ENCODE data around the gene ZNF512. TPM values are rescaled to one million over a fixed set of nuclear protein-coding genes. Genes with fewer than 3 reads are reported as not detected.
A peak's percentile ranks its signal among the peaks of the same experiment; 100 is the strongest.
"Not testable (repeated sequence)": the region's sequence is repeated elsewhere in the genome, so short reads cannot be mapped to it uniquely, and the experiment has no call there.

The ZNF512 gene
- total and polyA plus RNA-seq, 7 experiments from 2014 or later: 26.6 to 64.6 (median 48.6) TPM

DNA sequence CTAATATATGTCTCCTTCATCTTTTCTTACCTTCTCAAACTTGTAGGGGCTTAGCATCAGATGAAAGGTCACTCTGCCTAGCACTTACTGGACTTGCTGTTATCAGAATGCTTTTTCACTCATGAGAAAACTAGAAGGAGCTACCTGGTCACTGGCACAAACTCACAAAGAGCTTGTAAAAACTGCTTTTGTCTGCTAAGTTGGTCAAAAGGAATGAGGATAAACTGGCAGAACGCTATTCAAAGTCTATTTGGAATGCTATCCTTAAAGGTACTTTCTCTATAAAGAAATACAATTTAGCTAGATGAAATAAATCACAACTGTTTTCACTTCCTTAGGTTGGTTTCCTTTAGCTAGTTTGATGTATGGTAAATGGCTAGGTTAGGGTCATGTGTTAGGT lies 43.5 kb downstream of the ZNF512 start:
- H3K36me3 ChIP-seq (ENCODE audit: control insufficient read depth in 2 of 3, insufficient read depth in 3 of 3, low read length in 3 of 3): peaks cover 11 to 46% (median 18%) of the 10 kb centered on the region in 3 experiments
- H3K4me3 Mint-ChIP-seq; H3K9me3 ChIP-seq (ENCODE audit: control insufficient read depth in 2 of 3, low read length in 3 of 3); H3K9me3 Mint-ChIP-seq; POLR2A ChIA-PET; H3K27me3 Mint-ChIP-seq; ATAC-seq; DNase-seq; H3K4me3 ChIP-seq (ENCODE audit: low read length); H3K27ac ChIP-seq (ENCODE audit: low read depth, low read length); CTCF ChIA-PET; H3K27me3 ChIP-seq (ENCODE audit: control insufficient read depth in 2 of 2, insufficient read depth in 2 of 2, low read length in 2 of 2): not testable (repeated sequence)
- peaks cover 11 to 13% of the 10 kb centered on the region in 2 donors for H3K4me1 ChIP-seq (ENCODE audit: control insufficient read depth in 2 of 2, insufficient read depth in 2 of 2, low read length in 2 of 2)
- H3K36me3 Mint-ChIP-seq: peaks cover 19 to 31% (median 20%) of the 10 kb centered on the region in 5 donors
- H3K4me1 Mint-ChIP-seq: peaks cover 0 to 28% (median 9%) of the 10 kb centered on the region in 7 donors
- intact Hi-C loops (cut with micrococcal nuclease): loop anchor here in 1 of 2 donors (5.0 to 10.0 kb wide), 2 partner anchors 552 to 1126 kb away; partner anchors contain the start of genes EMILIN1, OST4 and PPP1CB
- H3K27ac Mint-ChIP-seq: peak overlapping the region in 4 of 9 donors; percentile 14 to 65 (median 32)

DNA sequence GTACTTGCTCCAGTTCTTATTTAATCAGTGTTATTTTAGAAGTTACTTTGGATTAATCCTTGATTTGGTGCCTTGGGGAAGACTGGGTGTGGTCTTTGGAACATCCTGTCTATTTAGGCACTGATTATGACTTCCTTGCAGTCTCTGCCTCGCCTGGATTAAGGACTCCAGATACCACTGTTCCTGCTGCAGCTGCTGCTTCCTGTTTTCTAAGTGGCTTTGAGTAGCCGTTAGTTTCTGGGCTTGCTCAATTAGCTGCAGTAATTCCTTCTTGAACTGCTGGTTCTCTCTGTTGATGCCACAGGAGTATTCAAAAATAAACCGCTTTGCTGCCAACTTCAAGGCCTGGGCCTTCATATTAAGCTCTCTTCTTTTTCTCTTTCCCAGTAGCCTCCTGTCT lies 44.1 kb downstream of the ZNF512 start:
- ATAC-seq; H3K27me3 Mint-ChIP-seq; H3K27me3 ChIP-seq (ENCODE audit: control insufficient read depth in 2 of 2, insufficient read depth in 2 of 2, low read length in 2 of 2); H3K4me3 ChIP-seq (ENCODE audit: low read length); H3K9me3 ChIP-seq (ENCODE audit: control insufficient read depth in 2 of 3, low read length in 3 of 3); DNase-seq; POLR2A ChIA-PET; H3K27ac ChIP-seq (ENCODE audit: low read depth, low read length); H3K9me3 Mint-ChIP-seq; CTCF ChIA-PET: not testable (repeated sequence)
- intact Hi-C loops (cut with micrococcal nuclease): loop anchor here in 1 of 2 donors (5.0 to 10.0 kb wide), 2 partner anchors 552 to 1125 kb away; partner anchors contain the start of genes EMILIN1, OST4 and PPP1CB
- Mint-ChIP-seq H3K36me3 (peaks cover 14 to 31% (median 22%) of the 10 kb centered on the region in 5 donors), H3K4me1 (peaks cover 0 to 29% (median 15%) of the 10 kb centered on the region in 7 donors), H3K27ac (peak overlapping the region in 6 of 9 donors; percentile 16 to 76 (median 65)), H3K4me3 (peak overlapping the region in 1 of 10 donors; percentile 12)
- Histone ChIP-seq H3K36me3 (ENCODE audit: control insufficient read depth in 2 of 3, insufficient read depth in 3 of 3, low read length in 3 of 3) (peaks cover 10 to 46% (median 20%) of the 10 kb centered on the region in 3 experiments), H3K4me1 (ENCODE audit: control insufficient read depth in 2 of 2, insufficient read depth in 2 of 2, low read length in 2 of 2) (peaks cover 11 to 13% of the 10 kb centered on the region in 2 donors)

DNA sequence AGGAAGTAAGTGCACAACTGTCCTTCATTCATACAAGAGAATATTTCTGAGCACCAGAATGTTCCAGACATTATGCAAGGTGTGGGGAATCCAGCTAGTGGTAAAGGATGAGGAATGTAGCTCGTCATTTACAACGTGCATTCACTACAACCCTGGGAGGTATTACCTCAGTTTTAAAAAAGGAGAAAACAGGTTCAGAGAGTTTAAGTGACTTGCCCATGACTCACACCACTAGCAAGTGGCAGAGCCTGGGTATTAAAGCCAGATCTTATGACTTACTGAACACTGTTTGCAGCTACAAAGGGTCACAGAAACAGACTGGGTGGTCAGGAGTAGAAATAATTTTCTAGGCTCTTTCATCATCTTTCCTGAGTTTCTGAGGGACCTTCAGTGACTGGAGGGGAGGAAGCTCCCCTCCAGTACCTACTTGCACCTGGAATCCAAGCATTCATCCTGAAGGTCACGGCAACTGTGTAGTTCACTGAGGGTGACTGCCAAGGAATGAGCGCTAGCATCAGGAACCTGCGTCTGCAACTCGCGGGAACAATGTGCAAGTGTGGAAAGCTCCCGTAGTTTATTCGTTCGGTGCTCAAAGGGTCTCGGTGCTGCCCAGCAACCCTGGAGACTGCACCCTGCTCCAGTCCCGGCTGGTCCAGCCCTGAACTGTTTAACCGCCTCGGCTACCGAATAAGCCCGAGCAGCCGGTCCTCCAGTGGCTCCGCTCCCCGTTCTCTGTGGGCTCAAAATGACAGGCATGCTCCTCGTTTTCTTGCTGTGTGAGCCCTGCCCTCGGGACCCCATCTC lies 45.3 kb downstream of the ZNF512 start:
- intact Hi-C loops (cut with micrococcal nuclease): loop anchor here (1.0 to 10.0 kb wide), 12 partner anchors 35 to 1124 kb away; partner anchors contain the start of genes EIF2B4 (in 2 of the 2), NRBP1 (in 2 of the 2), OST4 (in 2 of the 2) and PPM1G (in 2 of the 2)
- CTCF ChIA-PET: no interaction called here
- H3K4me3 ChIP-seq (ENCODE audit: low read length): peak overlapping the region; percentile 92
- no peaks in the 10 kb centered on the region for H3K9me3 Mint-ChIP-seq
- peak overlapping the region; percentile 92 for H3K27ac ChIP-seq (ENCODE audit: low read depth, low read length)
- H3K36me3 ChIP-seq (ENCODE audit: control insufficient read depth in 2 of 3, insufficient read depth in 3 of 3, low read length in 3 of 3): peaks cover 8 to 44% (median 9%) of the 10 kb centered on the region in 3 experiments
- DNase-seq (peak in 1 of 9 donors; percentile 12), ATAC-seq (peak; percentile 13)
- H3K27me3 Mint-ChIP-seq: no peaks in the 10 kb centered on the region
- H3K27ac Mint-ChIP-seq: peak overlapping the region in 5 of 9 donors; percentile 16 to 72 (median 59)
- no peaks in the 10 kb centered on the region for H3K27me3 ChIP-seq (ENCODE audit: control insufficient read depth in 2 of 2, insufficient read depth in 2 of 2, low read length in 2 of 2)
- H3K4me1 ChIP-seq (ENCODE audit: control insufficient read depth in 2 of 2, insufficient read depth in 2 of 2, low read length in 2 of 2): peaks cover 11 to 13% of the 10 kb centered on the region in 2 donors
- H3K36me3 Mint-ChIP-seq: peaks cover 9 to 26% (median 18%) of the 10 kb centered on the region in 5 donors
- H3K9me3 ChIP-seq (ENCODE audit: control insufficient read depth in 2 of 3, low read length in 3 of 3): no peaks in the 10 kb centered on the region
- no peak overlapping the region for H3K4me3 Mint-ChIP-seq
- POLR2A ChIA-PET: interaction anchor here (0.8 to 1.5 kb wide), 6 partner anchors 36 to 262 kb away, joined by 3 to 7 read pairs (median 4); partner anchors contain the start of genes BABAM2, PPM1G, RBKS and SLC4A1AP
- peaks cover 1 to 33% (median 22%) of the 10 kb centered on the region in 7 donors for H3K4me1 Mint-ChIP-seq

DNA sequence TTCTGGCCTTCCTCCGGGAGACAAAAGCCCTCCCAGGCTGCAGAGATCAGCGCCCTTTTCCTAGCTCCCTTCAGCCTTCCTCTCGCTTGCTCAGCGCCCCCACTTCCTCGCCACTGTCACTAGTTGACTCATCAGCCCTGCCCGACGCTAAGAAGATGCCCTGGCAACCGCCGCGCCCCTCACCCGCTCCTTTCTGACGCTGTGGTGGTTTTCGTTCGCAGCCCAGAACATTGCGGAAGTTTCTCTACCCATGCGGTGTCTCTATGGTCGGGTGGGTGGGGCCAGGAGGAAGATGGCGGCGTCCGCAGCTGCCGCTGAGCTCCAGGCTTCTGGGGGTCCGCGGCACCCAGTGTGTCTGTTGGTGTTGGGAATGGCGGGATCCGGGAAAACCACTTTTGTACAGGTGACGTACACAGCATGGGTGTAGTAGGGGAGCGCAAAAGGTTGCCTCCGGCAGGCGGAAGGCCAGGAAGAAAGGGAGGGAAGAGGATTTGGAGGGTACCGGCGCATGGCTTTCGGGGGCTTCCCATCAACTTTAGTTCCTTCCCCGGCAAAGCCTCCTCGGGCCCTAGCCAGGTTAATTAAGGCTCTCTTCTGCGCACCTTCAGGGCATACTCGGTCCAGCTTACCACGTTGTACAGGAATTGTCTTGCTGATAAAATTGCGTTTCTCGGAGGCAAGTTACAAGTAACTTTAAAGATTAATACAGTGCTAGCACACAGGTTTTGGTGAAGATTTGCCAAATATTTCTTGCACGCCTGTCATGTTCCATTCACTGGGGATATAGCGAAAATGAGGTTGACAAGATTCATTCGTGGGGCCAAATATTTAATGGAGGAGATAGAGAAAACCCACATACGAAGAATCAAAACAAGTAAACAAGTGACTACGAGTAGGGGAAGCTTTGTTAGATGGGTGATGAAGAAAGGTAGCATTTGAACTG lies 46.2 kb downstream of the ZNF512 start, which contains the start of the genes CCDC121 and GPN1:
Gene CCDC121, minus strand, starts transcription at position 246 of the 943 bp plus-strand sequence. CDS start 1,213 bp downstream, outside the sequence.
Gene GPN1, plus strand, starts transcription at position 284 of the 943 bp plus-strand sequence. Its CDS starts 9 bp downstream, at position 293.
- intact Hi-C loops (cut with micrococcal nuclease): loop anchor here (1.0 to 10.0 kb wide), 12 partner anchors 34 to 1123 kb away; partner anchors contain the start of genes EIF2B4 (in 2 of the 2), IFT172 (in 2 of the 2), NRBP1 (in 2 of the 2) and OST4 (in 2 of the 2)
- ATAC-seq: peak; percentile 99
- ChIA-PET CTCF (no interaction called here), POLR2A (interaction anchor here (0.6 to 1.5 kb wide), 10 partner anchors 29 to 579 kb away, joined by 3 to 7 read pairs (median 3); partner anchors contain the start of genes BABAM2, PPM1G, RBKS and SLC4A1AP)
- no peak within 1 kb of the TSS for H3K4me3 Mint-ChIP-seq
- no peaks in the 10 kb centered on the region for H3K27me3 Mint-ChIP-seq
- Histone ChIP-seq H3K9me3 (ENCODE audit: control insufficient read depth in 2 of 3, low read length in 3 of 3) (no peaks in the 10 kb centered on the region), H3K27ac (ENCODE audit: low read depth, low read length) (peak within 1 kb of the TSS; percentile 92), H3K36me3 (ENCODE audit: control insufficient read depth in 2 of 3, insufficient read depth in 3 of 3, low read length in 3 of 3) (peaks cover 8 to 38% (median 9%) of the 10 kb centered on the region in 3 experiments), H3K27me3 (ENCODE audit: control insufficient read depth in 2 of 2, insufficient read depth in 2 of 2, low read length in 2 of 2) (no peaks in the 10 kb centered on the region), H3K4me3 (ENCODE audit: low read length) (peak within 1 kb of the TSS; percentile 92), H3K4me1 (ENCODE audit: control insufficient read depth in 2 of 2, insufficient read depth in 2 of 2, low read length in 2 of 2) (peaks cover 11 to 13% of the 10 kb centered on the region in 2 donors)
- H3K27ac Mint-ChIP-seq: peak within 1 kb of the TSS in 5 of 9 donors; percentile 16 to 72 (median 59)
- H3K9me3 Mint-ChIP-seq: peaks cover 0 to 1% (median 0%) of the 10 kb centered on the region in 11 donors
- DNase-seq: peak; percentile 79 to 96 (median 93)
- peaks cover 1 to 33% (median 22%) of the 10 kb centered on the region in 7 donors for H3K4me1 Mint-ChIP-seq
- peaks cover 5 to 26% (median 18%) of the 10 kb centered on the region in 5 donors for H3K36me3 Mint-ChIP-seq

DNA sequence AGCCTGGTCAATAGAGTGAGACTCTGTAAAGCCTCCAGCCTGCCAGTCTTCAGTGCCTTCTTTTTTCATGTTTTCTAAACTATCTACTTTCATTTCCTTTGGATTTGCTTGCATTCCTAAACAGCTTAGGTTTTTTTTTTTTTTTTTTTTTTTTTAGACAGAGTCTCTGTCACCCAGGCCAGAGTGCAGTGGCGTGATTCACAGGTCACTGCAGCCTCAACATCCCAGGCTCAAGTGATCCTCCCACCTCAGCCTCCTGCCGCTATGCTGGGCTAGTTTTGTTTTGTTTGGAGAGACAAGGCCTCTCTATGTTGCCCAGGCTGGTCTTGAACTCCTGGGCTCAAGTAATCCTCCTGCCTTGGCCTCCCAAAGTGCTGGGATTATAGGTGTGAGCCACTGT lies 47.4 kb downstream of the ZNF512 start:
- CTCF ChIA-PET; H3K27me3 Mint-ChIP-seq; H3K27me3 ChIP-seq (ENCODE audit: control insufficient read depth in 2 of 2, insufficient read depth in 2 of 2, low read length in 2 of 2); H3K4me3 ChIP-seq (ENCODE audit: low read length); DNase-seq; ATAC-seq; H3K27ac ChIP-seq (ENCODE audit: low read depth, low read length); H3K9me3 Mint-ChIP-seq; H3K9me3 ChIP-seq (ENCODE audit: control insufficient read depth in 2 of 3, low read length in 3 of 3); intact Hi-C loops (cut with micrococcal nuclease): not testable (repeated sequence)
- peak overlapping the region in 1 of 9 donors; percentile 32 for H3K27ac Mint-ChIP-seq
- H3K4me1 Mint-ChIP-seq: peaks cover 6 to 33% (median 28%) of the 10 kb centered on the region in 7 donors
- peaks cover 11 to 13% of the 10 kb centered on the region in 2 donors for H3K4me1 ChIP-seq (ENCODE audit: control insufficient read depth in 2 of 2, insufficient read depth in 2 of 2, low read length in 2 of 2)
- peaks cover 10 to 34% (median 27%) of the 10 kb centered on the region in 5 donors for H3K36me3 Mint-ChIP-seq
- POLR2A ChIA-PET: interaction anchor here (1.1 kb wide), 1 partner anchor 580 kb away, joined by 3 read pairs; no protein-coding TSS in a partner anchor
- H3K36me3 ChIP-seq (ENCODE audit: control insufficient read depth in 2 of 3, insufficient read depth in 3 of 3, low read length in 3 of 3): peaks cover 19 to 44% (median 20%) of the 10 kb centered on the region in 3 experiments
- peak overlapping the region in 4 of 10 donors; percentile 23 to 39 (median 29) for H3K4me3 Mint-ChIP-seq

Data from naive thymus-derived CD4-positive, alpha-beta T cell (primary cell).